K562 (cell line): ENCODE data around the gene CPNE8. TPM values are rescaled to one million over a fixed set of nuclear protein-coding genes. Genes with fewer than 3 reads are reported as not detected.

Experiments
- BRF1 ChIP-seq: IDR thresholded peaks from 3 replicates; pipeline ENCODE4 v1.6.1; 2011; ENCODE audit warnings: borderline replicate concordance, mild to moderate bottlenecking; ENCODE audit not compliant: insufficient read length; ENCODE audit errors: extremely low read depth
- PHF8 ChIP-seq: fragments of 200-600 bp; sonication (generic); IDR thresholded peaks from 2 replicates; pipeline ENCODE4 v1.6.1; 2012; ENCODE audit warnings: mixed run types, mild to moderate bottlenecking, inconsistent platforms, low read length, moderate library complexity, borderline replicate concordance
- PYGO2 ChIP-seq: fragments of 450-650 bp; IDR thresholded peaks from 2 replicates; pipeline ENCODE4 v1.6.1; 2016; ENCODE audit warnings: mild to moderate bottlenecking, missing genetic modification characterization, moderate library complexity, missing compliant biosample characterization
- SIX5 ChIP-seq, 2 experiments: IDR thresholded peaks; 2 replicates each; pipeline ENCODE4 v1.6.1; 2011; ENCODE audit warnings: low read length in 2 of 2, borderline replicate concordance in 1 of 2, low read depth in 1 of 2, mild to moderate bottlenecking in 1 of 2, moderate library complexity in 1 of 2; ENCODE audit not compliant: insufficient read depth in 1 of 2
- YBX1 ChIP-seq: fragments of 450-650 bp; IDR thresholded peaks from 2 replicates; pipeline ENCODE4 v1.7.1; 2016; ENCODE audit warnings: mild to moderate bottlenecking
- ZFX ChIP-seq: sonication (generic); formaldehyde crosslinking; IDR thresholded peaks from 2 replicates; pipeline ENCODE4 v1.8.0; 2022; ENCODE audit warnings: mild to moderate bottlenecking, missing genetic modification reagents, moderate library complexity
- polyA plus RNA-seq, 8 experiments: library from polyadenylated mRNA; depleted of rRNA in 4 of 8; stranded (reverse) in 5 of 8; unstranded in 3 of 8; fragments of >200 nt; fragmentation: Nextera tagmentation in 2 of 8; fragmentation: Illumina TruSeq in 1 of 8; extraction: Ambion mirVana in 2 of 8; extraction: Trizol in 1 of 8; gene quantifications; 2 replicates each; pipeline versions ENCODE4 v1.2.1 to v1.2.3, GENCODE V29; 2011 to 2014; ENCODE audit warnings: inconsistent platforms in 1 of 8, missing spikeins in 1 of 8
- total RNA-seq, 7 experiments: library from RNA; depleted of rRNA in 6 of 7; stranded (reverse); fragments of >200 nt in 6 of 7; fragmentation: Illumina TruSeq in 2 of 7; extraction: Trizol in 2 of 7; gene quantifications; 2 replicates each; pipeline versions ENCODE4 v1.2.1 to v1.2.3, GENCODE V29; 2011 to 2021; ENCODE audit warnings: low replicate concordance in 1 of 7
- TF ChIP-seq, protein P1 (sequence below): fragments of 200-600 bp; sonication (generic); IDR thresholded peaks from one replicate; pipeline ENCODE4 v1.6.1; 2012; ENCODE audit warnings: mild to moderate bottlenecking, low read depth, low read length, inconsistent platforms

CPNE8 gene
- total and polyA plus RNA-seq, 9 of the 15 experiments (the other 6 are each of a cell fraction or from before 2014, with no cell fraction given), result 2.4 to 7.0 (median 4.2) TPM

DNA sequence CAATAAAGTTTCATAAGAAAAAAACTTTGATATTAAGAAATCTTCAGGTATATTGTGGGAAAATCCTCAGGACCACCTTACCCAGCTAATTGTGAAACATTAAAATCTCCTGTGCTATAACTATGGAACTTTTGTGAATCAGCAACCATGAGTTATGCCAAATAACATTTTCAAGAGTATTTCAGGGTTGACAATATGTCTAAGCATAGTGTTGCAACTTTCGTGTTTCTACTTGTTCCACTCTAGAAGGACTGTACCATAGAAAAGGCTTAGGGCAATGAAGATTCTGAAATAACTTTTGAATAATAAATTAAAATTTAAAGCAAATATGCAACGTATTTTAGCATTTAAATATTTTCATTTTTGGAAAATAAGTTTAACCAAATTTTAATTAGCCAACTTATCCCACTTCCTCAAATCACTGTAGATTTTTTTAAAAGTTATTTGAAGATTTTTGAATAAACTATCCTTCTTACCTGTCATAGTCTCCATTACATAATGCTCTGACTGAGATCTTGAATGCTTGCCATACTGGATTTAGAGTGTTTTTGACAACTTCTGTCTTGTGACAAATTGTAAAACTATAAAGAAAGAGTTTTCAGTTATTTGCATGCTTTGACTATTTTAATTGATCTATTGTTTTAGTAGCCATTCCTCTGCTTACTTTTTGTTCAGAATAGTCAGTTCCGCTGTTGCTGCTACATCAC is 143.6 kb downstream of the CPNE8 start (continued):
- TF ChIP-seq, protein P1, sequence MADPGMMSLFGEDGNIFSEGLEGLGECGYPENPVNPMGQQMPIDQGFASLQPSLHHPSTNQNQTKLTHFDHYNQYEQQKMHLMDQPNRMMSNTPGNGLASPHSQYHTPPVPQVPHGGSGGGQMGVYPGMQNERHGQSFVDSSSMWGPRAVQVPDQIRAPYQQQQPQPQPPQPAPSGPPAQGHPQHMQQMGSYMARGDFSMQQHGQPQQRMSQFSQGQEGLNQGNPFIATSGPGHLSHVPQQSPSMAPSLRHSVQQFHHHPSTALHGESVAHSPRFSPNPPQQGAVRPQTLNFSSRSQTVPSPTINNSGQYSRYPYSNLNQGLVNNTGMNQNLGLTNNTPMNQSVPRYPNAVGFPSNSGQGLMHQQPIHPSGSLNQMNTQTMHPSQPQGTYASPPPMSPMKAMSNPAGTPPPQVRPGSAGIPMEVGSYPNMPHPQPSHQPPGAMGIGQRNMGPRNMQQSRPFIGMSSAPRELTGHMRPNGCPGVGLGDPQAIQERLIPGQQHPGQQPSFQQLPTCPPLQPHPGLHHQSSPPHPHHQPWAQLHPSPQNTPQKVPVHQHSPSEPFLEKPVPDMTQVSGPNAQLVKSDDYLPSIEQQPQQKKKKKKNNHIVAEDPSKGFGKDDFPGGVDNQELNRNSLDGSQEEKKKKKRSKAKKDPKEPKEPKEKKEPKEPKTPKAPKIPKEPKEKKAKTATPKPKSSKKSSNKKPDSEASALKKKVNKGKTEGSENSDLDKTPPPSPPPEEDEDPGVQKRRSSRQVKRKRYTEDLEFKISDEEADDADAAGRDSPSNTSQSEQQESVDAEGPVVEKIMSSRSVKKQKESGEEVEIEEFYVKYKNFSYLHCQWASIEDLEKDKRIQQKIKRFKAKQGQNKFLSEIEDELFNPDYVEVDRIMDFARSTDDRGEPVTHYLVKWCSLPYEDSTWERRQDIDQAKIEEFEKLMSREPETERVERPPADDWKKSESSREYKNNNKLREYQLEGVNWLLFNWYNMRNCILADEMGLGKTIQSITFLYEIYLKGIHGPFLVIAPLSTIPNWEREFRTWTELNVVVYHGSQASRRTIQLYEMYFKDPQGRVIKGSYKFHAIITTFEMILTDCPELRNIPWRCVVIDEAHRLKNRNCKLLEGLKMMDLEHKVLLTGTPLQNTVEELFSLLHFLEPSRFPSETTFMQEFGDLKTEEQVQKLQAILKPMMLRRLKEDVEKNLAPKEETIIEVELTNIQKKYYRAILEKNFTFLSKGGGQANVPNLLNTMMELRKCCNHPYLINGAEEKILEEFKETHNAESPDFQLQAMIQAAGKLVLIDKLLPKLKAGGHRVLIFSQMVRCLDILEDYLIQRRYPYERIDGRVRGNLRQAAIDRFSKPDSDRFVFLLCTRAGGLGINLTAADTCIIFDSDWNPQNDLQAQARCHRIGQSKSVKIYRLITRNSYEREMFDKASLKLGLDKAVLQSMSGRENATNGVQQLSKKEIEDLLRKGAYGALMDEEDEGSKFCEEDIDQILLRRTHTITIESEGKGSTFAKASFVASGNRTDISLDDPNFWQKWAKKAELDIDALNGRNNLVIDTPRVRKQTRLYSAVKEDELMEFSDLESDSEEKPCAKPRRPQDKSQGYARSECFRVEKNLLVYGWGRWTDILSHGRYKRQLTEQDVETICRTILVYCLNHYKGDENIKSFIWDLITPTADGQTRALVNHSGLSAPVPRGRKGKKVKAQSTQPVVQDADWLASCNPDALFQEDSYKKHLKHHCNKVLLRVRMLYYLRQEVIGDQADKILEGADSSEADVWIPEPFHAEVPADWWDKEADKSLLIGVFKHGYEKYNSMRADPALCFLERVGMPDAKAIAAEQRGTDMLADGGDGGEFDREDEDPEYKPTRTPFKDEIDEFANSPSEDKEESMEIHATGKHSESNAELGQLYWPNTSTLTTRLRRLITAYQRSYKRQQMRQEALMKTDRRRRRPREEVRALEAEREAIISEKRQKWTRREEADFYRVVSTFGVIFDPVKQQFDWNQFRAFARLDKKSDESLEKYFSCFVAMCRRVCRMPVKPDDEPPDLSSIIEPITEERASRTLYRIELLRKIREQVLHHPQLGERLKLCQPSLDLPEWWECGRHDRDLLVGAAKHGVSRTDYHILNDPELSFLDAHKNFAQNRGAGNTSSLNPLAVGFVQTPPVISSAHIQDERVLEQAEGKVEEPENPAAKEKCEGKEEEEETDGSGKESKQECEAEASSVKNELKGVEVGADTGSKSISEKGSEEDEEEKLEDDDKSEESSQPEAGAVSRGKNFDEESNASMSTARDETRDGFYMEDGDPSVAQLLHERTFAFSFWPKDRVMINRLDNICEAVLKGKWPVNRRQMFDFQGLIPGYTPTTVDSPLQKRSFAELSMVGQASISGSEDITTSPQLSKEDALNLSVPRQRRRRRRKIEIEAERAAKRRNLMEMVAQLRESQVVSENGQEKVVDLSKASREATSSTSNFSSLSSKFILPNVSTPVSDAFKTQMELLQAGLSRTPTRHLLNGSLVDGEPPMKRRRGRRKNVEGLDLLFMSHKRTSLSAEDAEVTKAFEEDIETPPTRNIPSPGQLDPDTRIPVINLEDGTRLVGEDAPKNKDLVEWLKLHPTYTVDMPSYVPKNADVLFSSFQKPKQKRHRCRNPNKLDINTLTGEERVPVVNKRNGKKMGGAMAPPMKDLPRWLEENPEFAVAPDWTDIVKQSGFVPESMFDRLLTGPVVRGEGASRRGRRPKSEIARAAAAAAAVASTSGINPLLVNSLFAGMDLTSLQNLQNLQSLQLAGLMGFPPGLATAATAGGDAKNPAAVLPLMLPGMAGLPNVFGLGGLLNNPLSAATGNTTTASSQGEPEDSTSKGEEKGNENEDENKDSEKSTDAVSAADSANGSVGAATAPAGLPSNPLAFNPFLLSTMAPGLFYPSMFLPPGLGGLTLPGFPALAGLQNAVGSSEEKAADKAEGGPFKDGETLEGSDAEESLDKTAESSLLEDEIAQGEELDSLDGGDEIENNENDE, result no peak
- TF ChIP-seq SIX5 (IDR thresholded peaks at IDR 0.05; ENCODE audit: borderline replicate concordance in 1 of 2, insufficient read depth in 1 of 2, low read depth in 1 of 2, low read length in 2 of 2) (no peak), ZFX (CRISPR knock-in tag) (no peak), PHF8 (no peak), YBX1 (no peak), BRF1 (no peak), PYGO2 (tag) (no peak)
- TF ChIP-seq, all 486 proteins: peak for 0
